Smooth muscle cell (in vitro differentiated cells): ENCODE measurements around the gene WRAP73. TPM values are rescaled to one million over a fixed set of nuclear protein-coding genes. Genes with fewer than 3 reads are reported as not detected.

Experiments used
- DNase-seq: peaks from one replicate; lab custom pipeline; 2025; ENCODE audit not compliant: unreplicated experiment; lab: John Stamatoyannopoulos, UW
- H2AFZ ChIP-seq: fragments of 200-600 bp; sonication (generic); 2 replicates; pipeline ENCODE4 v1.6.0; 2016; ENCODE audit warnings: antibody characterized with exemption, low read depth, mild to moderate bottlenecking
- H3F3A ChIP-seq: fragments of 200-600 bp; sonication (generic); 2 replicates; pipeline ENCODE4 v1.6.0; 2017; ENCODE audit warnings: antibody characterized with exemption, low read depth
- H3K27ac ChIP-seq: fragments of 200-600 bp; sonication (generic); 2 replicates; pipeline ENCODE4 v1.5.1; 2016; ENCODE audit warnings: low read depth, mild to moderate bottlenecking
- H3K27me3 ChIP-seq: fragments of 200-600 bp; sonication (generic); 2 replicates; pipeline ENCODE4 v1.6.1; 2016; ENCODE audit warnings: low read depth, mild to moderate bottlenecking
- H3K36me3 ChIP-seq: fragments of 200-600 bp; sonication (generic); 2 replicates; pipeline ENCODE4 v1.5.1; 2016; ENCODE audit warnings: low read depth
- H3K4me1 ChIP-seq: fragments of 200-600 bp; sonication (generic); 2 replicates; pipeline ENCODE4 v1.5.1; 2016; ENCODE audit warnings: low read depth
- H3K4me2 ChIP-seq: fragments of 200-600 bp; sonication (generic); 2 replicates; pipeline ENCODE4 v1.6.0; 2016; ENCODE audit warnings: mild to moderate bottlenecking
- H3K4me3 ChIP-seq: fragments of 200-600 bp; sonication (generic); 2 replicates; pipeline ENCODE4 v1.5.1; 2016; ENCODE audit warnings: mild to moderate bottlenecking
- H3K79me2 ChIP-seq: fragments of 200-600 bp; sonication (generic); 2 replicates; pipeline ENCODE4 v1.6.0; 2016; ENCODE audit warnings: low read depth, mild to moderate bottlenecking
- H3K9ac ChIP-seq: fragments of 200-600 bp; sonication (generic); 2 replicates; pipeline ENCODE4 v1.6.0; 2016; ENCODE audit warnings: low read depth
- H3K9me3 ChIP-seq: fragments of 200-600 bp; sonication (generic); replicated peaks from 2 replicates; pipeline ENCODE4 v1.5.1; 2016; ENCODE audit warnings: low read depth
- H4K20me1 ChIP-seq: fragments of 200-600 bp; sonication (generic); 2 replicates; pipeline ENCODE4 v1.6.0; 2016; ENCODE audit warnings: low read depth
- CTCF ChIP-seq: fragments of 200-600 bp; sonication (generic); IDR thresholded peaks from 2 replicates; pipeline ENCODE4 v1.5.1; 2017; ENCODE audit warnings: borderline replicate concordance, mild to moderate bottlenecking, antibody characterized with exemption; ENCODE audit not compliant: insufficient read depth, poor library complexity, severe bottlenecking
- WGBS: methylation state at CpG from one replicate; pipeline ENCODE4 v1.1.7; 2016; ENCODE audit warnings: low lambda C conversion rate; 5-methylcytosine and 5-hydroxymethylcytosine counted together
- polyA plus RNA-seq: library from polyadenylated mRNA; unstranded; fragments of >200 nt; fragmentation: Nextera tagmentation; extraction: Ambion mirVana; gene quantifications from 2 replicates; pipeline ENCODE4 v1.2.1, GENCODE V29; 2016
- total RNA-seq: library from RNA; depleted of rRNA; stranded (reverse); fragments of >200 nt; gene quantifications from 2 replicates; pipeline ENCODE4 v1.2.3, GENCODE V29; 2014

The WRAP73 gene
- total and polyA plus RNA-seq, 2 experiments from 2014 or later, result 17.2 to 20.8 TPM

DNA sequence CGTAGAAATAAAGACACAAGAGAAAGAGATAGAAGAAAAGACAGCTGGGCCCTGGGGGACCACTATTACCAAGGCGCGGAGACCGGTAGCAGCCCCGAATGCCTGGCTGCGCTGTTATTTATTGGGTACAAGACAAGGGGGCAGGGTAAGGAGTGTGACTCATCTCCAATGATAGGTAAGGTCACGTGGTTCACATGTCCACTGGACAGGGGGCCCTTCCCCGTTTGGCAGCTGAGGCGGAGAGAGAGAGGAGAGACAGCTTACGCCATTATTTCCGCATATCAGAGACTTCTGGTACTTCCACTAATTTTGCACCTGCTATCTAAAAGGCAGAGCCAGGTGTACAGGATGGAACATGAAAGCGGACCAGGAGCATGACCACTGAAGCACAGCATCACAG, 29.2 kb downstream of the WRAP73 start:
- Histone ChIP-seq H3K27ac (no peak overlapping the region), H3F3A (no peaks in the 10 kb centered on the region), H3K4me3 (no peak overlapping the region), H3K79me2 (no peaks in the 10 kb centered on the region), H3K9ac (no peak overlapping the region), H3K27me3 (no peaks in the 10 kb centered on the region), H2AFZ (no peak overlapping the region), H3K4me2 (no peak overlapping the region), H3K36me3 (no peaks in the 10 kb centered on the region), H3K9me3 (no peaks in the 10 kb centered on the region), H3K4me1 (peaks cover 7% of the 10 kb centered on the region), H4K20me1 (no peaks in the 10 kb centered on the region)
- WGBS, result 83% methylated on average over 12 of the region's 12 CpGs
- DNase-seq, result no peak
- TF ChIP-seq CTCF, result no peak

GRCh38 chr1:3618881-3619671, 30.8 kb downstream of the WRAP73 start:
- Histone ChIP-seq H3K27ac (no peak overlapping the region), H3K9ac (no peak overlapping the region), H3K4me1 (peaks cover 7% of the 10 kb centered on the region), H3K4me2 (no peak overlapping the region), H3K27me3 (no peaks in the 10 kb centered on the region), H3K36me3 (no peaks in the 10 kb centered on the region), H3K4me3 (no peak overlapping the region), H4K20me1 (no peaks in the 10 kb centered on the region), H3F3A (no peaks in the 10 kb centered on the region), H3K9me3 (no peaks in the 10 kb centered on the region), H3K79me2 (no peaks in the 10 kb centered on the region), H2AFZ (no peak overlapping the region)
- 27% methylated on average over 21 of the region's 21 CpGs for WGBS
- DNase-seq, result peak; percentile 25
- TF ChIP-seq CTCF, result peak; percentile 79

GRCh38 chr1:3618531-3618880, 31.4 kb downstream of the WRAP73 start:
- H3K4me3 ChIP-seq, result no peak overlapping the region
- WGBS, result 89% methylated on average over 9 of the region's 9 CpGs

More at GRCh38 chr1:3618531-3618880, 31.4 kb downstream of the WRAP73 start:
- H4K20me1 ChIP-seq, result no peaks in the 10 kb centered on the region
- no peaks in the 10 kb centered on the region for H3K36me3 ChIP-seq
- H3K27me3 ChIP-seq, result no peaks in the 10 kb centered on the region
- H3K4me2 ChIP-seq, result no peak overlapping the region
- DNase-seq, result no peak
- no peak overlapping the region for H3K27ac ChIP-seq
- peaks cover 6% of the 10 kb centered on the region for H3K4me1 ChIP-seq
- no peak overlapping the region for H2AFZ ChIP-seq
- no peak overlapping the region for H3K9ac ChIP-seq
- H3K9me3 ChIP-seq, result no peaks in the 10 kb centered on the region
- no peak for TF ChIP-seq CTCF
- no peaks in the 10 kb centered on the region for H3F3A ChIP-seq
- no peaks in the 10 kb centered on the region for H3K79me2 ChIP-seq
